Femur (tissue), 1 donor: ENCODE data around the gene ADCY6.

ENCODE experiments used
- DNase-seq: peaks from one replicate; pipeline ENCODE4 v3.0.0-alpha.2; 2017

Gene ADCY6

DNA sequence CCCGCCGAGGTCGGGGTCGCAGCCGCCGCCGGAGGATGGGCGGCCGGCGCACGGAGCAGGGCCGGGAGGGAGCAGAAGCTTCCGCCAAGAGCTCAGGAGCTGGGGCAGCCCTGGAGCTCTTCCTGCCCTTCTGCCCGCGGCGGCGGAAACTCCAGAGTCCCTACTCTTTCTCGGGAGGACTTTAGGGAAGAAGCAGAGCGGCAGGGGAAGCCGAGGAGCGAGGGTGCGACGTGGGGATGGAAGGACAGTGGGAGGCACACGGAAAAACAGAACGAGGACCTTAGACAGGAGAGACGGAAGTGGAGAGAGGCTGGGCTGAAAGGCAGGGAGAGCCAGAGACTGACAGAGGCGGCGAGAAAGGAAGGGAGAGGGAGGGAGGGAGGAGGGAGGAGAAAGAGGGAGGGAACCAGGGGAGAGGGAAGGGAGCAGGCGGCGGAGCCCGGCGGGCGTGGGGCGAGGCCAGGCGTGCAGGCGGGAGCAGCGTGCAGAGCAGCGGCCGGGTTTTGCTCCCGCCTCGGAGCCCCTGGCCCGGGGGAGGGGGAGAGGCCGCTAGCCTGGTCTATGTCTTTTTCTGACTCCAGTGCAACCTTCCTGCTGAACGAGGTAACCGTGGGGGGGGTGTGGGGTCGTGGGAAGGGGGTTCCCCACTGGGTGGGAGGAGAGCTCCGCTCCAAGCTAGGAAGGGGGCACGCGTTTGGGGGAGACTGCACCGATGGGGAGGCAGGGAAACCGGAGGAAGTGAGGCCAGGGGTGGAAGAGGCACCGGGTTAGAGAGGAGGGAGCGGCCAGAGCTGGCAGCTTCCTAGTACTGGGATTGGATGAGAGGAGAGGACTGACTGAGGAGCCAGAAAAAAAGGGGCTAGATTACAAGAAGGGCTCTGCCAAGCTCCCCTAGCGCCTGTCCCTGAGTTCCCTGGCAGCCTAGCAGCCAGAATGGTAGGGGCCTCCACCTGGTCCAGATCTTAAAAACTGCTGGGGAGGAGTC is 26.5 kb upstream of the ADCY6 start:
- peak; percentile 91 for DNase-seq

DNA sequence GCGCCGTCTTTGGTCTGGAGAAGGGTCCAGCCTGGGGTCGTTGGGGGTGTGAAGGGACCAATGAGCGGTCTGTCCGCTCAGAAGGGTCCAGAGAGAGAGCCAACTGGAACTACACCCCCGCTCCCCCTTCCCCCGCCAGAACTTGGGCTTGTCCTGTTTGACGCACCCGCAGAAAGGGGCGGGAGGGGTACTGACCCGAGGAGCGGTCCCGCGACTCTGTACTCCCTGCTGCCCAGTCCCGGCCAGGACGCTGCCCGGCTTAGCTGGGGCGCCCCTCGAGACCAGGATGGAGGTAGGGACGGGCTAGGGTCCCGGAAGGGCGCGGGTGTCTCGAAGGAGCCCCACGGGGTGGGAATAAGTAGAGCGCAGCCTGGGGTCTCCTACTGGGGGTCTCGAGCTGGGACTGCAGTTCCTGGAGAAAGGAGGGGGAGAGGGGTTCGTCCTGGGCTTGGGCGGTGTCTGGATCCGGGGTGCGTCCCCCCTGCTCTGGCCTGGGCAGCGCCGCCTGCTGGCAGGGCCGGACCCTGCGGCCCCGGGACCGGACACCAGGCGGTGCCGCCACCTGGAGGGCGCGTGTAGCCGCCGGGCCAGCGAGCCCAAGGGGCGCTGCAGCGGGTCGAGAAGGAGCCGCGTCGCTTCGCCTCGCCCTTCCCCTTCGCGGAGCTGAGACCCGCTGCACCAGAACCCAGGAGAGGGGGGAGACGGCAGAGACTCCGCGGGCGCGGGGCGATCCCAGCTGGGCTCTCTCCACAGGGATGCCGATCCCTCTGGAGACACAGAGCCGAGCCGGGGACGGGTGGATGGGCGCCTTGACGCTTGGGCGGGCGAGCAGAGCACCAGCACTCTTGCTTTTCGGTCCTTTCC is 25.6 kb upstream of the ADCY6 start:
- peak; percentile 83 for DNase-seq

DNA sequence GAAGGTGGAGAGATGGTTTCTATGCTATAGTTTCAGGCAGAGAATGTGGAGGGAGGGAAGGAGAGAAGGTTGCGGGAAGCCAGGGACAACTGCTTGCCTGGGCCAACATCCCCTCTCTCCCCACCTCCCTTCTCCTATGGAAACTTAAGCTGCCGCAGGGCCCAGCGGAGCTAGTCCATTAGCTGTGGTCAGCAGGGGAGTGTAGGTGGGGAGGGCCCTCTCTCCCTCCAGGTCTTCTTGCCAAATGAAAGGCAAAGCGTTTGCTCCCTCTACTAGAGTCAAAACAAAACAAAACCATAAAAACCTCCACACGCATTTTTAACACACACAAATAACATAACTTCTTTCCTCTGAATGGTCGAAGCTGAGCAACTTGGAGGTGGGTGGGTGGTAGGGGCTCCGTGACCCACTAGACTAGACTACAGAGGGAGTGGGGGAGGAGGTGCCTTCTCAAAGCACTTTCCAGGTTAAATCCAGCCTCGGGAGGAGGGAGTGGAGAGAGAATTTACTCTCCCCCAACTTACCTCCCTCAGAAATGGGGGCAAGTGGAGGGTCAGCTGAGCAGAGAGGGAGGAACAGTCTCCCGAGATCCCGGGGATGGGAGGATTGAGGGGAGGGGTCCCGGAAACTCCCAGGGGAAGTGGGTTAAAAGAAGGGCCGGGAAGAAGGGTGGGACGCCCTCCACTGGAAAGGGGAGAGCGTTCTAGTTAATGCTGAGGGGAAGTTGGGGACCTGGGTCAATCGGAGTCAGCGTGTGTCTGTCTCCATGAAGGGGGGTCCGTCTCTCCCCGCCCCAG is 24.8 kb upstream of the ADCY6 start:
- peak; percentile 56 for DNase-seq

DNA sequence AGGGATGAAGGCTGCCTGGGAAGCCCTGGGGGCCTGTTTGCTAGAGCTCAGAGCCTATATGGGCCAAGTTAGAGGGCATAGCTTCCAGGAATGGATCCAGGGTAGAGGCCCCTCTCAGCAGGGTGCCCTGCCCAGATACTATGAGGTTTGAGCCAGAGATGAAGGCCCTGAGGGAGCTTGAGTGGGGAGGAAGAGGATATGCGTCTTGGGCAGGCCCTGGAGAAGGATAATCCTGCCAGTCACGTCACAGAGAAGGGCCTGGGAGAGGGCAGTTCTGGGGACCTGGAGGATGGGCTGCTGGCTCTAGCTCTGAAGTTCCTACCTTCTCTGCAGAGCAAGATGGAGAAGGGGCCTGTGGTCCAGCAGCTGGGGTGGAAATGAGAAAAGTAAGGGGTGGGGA is 23.5 kb upstream of the ADCY6 start:
- no peak for DNase-seq

DNA sequence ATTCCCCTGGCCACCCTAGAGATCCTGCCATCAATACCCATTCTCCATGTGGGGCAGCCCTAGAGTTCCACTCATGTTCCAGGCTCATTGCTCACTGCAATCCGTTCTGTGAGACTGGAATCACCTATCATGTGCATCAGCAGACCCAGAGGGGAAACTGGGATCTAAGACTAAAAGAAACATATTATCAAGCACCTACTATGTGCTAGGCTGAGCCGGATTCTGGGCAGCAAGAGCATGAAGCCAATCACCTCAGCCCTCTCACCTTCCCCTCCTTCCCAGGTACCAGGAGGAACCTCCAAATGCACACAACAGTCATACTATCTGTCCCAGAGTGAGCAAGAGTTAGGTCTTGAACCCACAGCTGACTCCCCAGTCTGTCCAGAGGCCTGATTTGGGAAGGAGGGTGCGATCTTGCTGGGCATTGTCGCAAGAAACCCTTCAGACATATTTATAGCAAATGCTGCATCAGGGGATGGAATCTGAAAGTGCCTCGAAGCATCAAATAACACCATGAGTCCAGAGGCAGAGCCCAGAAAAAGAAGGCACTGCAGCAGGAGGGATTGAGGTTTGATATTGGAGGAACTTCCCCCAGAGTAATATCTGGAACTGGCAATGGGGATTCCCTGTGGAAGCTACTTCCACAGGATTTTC is 22.7 kb upstream of the ADCY6 start:
- DNase-seq = no peak

DNA sequence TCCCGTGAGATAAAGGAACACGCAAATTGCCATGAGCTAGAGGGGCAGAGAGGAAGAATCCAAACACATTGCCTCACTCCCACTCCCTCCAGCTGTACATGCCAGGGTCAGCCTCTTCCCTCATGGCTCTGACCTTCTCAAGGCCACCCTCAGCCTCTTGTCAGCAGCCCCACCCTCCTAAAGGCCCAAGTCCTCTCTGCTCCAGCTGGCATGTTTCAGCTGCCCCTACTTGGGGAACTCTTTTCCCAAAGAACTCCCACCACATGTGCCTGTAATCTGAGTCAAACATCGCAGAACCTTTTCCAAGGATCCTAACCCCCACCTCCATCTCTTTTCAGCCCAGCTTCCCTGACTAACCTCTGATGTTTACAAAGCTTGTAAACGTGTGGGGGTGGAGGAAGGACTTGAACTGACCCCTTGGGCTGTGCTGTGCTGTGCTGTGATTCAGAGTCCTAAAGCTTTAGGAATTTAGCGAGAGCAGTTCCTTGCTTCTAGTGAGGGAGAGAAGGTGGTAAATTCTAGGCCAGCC is 22.1 kb upstream of the ADCY6 start:
- no peak for DNase-seq

DNA sequence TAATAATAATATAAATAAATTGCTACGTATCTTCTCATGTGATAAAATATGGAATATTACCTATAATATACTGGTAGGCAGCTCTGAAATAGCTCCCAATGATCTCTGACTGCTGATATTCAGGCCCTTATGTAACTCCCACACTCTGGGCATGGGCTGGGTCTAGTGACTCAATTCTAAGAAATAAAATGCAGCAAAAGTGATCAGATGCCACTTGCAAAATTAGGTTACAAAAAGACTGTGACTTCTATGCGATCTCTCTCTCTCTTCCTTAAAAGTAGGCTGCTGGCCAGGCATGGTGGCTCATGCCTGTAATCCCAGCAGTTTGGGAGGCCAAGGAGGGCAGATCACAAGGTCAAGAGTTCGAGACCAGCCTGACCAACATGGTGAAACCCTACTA is 19.1 kb upstream of the ADCY6 start:
- no peak for DNase-seq

DNA sequence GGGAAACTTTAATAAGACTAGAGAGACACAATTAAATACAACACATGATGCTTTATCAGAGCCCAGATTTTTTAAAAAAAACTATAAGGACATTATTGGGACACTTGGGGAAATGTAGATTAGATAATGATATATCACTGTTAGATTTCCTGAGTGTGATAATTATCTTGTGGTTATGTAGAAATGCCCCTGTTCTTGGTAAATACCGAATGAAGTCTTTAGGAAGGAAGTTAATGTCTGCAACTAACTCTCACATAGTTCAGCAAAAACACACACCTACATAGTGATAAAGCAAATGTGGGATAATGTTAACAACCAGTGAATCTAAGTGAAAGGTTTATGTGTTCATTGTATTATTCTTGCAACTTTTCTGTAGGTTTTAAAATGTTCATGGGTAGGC is 14.8 kb upstream of the ADCY6 start:
- DNase-seq = no peak

DNA sequence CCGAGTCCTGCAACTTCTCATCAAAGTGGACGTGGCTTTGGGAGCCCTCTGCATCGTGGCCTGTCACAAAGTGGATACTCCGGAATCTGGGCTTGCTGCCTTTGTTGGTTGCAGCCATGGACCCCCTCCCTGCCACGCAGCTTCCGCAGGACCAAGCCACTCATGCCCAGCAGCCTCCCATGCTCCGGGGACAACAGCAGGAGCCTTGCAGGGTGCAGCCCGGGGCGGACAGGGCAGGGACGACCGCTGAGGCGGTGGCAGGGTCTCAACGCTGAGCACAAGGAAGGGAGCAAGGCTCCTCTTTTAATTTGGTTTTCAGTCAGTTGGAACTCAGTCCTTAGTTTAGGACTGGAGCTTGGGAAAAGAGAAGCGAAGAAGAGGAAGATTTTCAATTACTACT is 12.1 kb upstream of the ADCY6 start:
- DNase-seq = no peak

DNA sequence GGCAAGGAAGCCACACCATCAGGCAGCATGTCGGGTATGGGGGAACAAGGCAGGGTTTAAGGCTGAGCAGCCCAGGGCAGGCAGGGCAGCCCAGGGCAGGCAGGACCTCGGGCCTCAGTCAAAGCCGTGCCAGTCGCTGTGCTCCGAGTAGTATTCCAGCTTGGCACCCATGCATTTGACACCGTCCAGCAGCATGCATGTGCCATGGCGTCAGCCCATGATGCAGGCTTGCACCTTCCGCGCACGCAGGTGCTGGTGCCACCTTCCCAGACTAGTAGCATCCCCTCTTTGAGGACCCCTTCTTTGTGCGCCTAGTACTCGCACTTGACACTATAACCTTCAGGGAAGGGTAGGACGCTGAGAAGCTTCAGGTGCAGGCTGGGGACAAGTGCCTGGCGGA is 11.6 kb upstream of the ADCY6 start:
- no peak for DNase-seq

DNA sequence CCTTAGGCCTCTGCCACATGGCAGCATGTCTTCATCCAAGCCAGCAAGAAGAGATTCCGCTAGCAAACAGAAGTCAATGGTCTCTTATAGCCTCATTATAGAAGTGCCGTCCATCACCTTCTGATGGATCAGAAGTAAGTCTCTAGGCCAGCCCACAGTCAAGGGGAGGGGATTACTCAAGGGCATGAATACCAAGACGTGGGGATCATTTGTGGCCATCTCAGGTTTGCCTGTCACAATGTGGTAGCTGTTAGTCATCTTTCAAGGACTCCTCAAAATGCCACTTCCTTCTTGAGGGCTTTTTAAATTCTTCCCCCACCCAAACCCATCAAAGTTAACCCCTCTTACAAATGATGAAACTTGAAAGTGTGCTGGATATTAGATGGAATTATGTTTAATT is 8.1 kb upstream of the ADCY6 start:
- no peak for DNase-seq

DNA sequence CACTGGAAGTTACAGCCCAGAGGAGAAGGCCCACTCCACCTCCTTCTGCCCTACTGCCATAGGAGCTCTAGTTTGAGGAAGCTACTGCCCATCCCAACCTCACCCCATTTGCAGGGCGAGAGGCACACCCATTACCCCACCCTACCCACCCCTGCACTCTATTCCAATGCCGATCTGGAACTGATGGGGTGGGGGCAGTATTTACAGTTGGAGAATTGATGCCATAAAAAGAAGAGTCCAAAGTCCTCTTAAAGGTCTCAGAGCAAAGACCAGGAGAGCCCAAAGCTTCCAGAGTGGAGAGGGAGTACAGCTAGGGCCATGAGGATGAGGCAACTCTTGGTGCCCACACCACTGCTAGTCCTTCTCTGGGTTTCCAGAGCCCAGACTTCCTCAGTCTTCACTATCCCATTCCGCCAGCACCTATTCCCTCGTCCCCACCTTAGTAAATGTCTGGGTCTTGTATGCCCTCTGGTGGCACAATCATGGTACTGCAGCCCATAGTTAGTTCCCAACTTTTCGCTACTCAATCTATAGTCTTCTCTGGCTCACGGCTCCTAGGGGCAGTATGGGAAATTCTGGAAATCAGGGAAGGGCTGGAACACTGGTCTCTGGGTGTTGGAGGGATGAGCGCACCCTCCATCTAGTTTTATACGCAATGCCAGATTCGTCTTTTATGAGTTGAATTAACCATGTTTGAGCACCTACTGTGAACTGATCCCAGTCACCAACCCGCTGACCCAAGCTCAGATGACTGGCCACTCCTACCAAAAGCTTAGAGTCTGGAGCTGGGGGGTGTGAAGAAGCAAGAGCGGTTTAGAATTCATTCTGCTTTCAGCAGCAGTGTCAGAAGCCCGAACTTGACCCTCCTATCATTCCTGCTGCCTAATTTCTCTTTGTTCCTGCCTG is 6.9 kb upstream of the ADCY6 start:
- DNase-seq = peak; percentile 81

DNA sequence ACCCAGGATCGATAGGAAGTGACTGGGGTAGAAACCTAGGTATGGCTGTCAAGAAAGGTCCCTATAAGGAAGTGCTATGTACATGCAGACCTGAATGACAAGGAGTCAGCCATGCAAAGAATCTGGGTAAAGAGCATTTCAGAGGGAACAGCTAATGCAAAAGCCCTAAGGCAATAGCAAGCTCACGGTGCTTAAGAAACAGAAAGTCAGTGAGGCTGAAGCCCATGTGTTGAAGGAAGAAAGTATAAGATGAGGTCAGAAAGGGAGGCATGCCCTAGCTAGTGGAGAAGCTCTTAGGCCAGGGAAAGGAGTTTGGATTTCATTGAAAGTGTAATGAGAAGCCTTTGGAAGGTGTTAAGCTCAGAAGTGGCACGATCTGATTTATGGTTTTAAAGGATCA is 6.0 kb upstream of the ADCY6 start:
- no peak for DNase-seq

DNA sequence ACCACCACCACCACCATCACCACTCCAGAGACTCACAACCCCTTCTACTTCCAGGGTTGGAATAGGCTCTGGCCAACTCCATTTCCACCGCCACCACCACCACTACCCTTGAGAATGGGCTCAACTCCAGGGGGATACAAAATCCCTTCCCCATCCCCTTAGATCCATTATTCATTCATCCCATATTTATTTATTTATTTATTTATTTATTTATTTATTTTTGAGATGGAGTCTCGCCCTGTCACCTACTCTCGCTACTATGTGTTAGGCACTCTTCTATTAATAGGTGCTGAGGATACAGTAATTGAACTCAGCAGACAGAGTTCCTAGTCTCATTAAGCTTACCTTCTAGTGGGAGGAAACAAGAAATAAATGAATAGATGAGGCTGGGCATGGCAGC is 4.8 kb upstream of the ADCY6 start:
- no peak for DNase-seq

DNA sequence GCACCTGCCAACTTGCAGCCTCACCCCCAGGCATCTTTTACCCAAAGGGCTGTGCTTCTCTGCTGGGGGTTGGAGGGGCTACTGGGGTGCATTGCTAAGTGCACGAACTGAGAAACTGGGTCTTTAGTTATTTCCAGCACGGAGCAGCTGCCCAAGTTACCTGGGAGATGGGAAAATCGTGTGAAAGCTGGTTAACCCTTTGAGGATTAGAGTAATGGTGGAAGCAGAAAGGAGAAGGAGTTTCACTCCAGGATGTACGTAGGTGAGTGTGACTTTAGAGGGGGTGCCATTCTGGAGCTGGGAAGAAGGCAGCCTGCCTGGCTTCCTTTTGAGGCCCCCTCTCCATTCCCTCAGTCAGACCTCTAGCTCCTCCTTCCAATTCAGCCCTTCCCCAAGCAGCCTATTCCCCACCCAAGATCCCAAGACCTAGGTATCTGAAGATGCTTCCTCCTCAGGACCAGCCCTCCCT is 1.0 kb upstream of the ADCY6 start:
- no peak for DNase-seq

DNA sequence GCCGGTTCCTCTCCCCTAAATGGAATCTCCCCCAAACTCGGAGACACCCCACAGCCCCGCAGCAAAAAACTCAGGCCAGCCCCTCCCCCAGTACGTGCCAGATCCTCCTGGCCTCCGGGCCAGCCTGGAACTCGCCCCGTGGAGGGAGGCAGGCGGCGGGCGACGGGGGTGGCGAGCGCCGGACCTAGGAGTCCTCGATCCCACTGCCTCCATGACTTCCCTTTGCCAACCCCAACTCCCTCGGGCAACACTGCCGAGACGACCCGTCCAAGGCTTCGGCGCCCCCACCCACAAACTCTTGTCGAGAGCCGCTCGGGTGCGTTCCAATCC is 400 bp downstream of the ADCY6 start:
- DNase-seq = no peak

DNA sequence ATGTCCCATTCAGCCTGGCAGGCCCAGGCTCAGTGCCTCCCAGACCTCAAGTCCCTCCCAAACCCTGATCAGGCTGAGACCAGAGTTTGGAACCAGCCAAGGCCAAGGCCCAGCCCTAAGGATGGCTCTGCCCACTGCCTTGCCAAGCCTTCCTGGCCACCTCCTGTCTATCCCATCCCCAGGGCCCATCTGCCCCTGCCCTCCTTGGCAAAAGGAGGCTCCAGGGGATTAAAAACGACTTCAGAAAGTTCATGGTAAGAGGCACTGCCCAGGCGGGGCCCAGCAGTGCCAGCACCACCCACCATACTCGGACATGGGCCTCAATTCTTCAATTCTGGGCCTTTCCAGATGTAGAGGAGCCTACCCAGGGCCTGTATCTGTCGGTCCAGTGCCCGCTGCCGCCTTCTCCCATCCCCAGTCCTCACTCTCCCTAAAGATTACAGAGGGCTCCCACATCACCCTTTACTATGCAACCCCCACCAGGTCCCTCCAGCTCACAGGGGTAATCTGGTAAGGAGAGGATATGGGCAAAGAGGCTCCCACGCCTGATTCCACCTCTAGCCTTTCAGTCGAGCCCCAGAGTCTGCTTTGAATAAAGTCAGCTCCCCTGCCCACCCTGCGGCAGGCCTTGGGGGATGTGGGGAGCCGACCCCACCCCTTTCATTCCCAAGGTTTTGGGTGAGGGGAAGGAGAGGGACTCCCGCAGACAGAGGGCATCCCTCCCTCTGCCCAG is 932 bp downstream of the ADCY6 start:
- no peak for DNase-seq

DNA sequence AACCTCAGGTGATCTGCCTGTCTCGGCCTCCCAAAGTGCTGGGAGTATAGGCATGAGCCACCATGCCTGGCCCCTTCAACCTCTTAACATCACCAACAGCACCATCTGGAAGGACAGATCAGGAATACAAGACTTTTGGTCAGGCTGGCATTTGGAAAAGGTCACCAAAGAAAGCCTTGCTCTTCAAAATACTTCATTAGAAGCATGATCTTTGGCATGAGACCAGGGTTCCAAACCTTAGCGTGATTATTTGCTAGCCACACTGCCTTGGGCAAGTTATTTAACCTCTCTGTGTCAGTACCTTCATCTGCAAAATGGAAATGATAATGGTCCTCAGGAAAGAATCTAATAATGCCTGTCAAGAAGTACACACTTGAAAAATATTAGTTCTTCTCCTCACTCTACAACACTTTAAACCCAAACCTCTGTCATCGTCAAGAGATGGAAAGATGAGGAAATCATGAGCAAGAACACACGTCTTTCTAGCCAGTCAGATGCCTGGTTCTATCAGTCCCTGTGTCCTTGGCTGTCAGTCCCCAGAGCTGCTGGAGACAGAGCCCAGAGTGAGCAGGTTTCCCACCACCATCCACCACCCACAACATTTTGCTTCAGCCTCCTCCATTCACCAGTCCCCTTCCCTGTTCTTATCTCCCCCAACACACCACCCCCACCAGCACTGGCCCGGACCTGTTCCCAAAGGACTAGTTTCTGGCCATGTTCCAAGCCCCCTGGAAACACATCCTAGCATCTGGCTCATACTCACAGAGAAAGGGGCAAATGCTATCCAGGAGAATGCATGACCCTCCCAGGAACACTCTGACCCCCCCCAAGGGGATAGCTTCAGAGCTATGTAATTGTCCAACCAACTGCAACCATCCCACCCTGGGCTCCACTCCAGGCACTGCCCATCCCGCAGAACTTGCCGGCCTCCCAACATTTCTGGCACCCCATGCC is 2.0 kb downstream of the ADCY6 start:
- DNase-seq = no peak

DNA sequence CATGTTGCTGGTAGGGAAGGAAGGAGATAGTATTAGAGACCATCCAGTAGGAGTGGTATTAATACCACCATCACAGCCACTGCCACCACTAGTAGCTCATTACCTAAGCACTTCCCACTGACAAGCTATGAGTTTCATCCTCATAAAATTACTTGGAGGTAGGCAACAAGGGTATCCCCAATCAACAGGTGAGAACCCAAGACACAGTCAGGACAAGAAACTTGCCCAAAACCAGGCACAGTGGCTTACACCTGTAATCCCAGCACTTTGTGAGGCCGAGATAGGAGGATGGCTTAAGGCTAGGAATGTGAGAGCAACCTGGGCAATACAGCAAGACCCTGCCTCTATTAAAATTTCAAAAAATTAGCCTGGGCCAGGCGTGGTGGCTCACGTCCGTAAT is 5.5 kb downstream of the ADCY6 start:
- no peak for DNase-seq
